Activated CD8-positive, alpha-beta memory T cell treated with anti-CD3 and anti-CD28 coated beads, Interleukin-2, amount 50 U/mL, for 48 hours (primary cell): ENCODE measurements around the gene PIK3R6.
A peak's percentile ranks its signal among the peaks of the same experiment; 100 is the strongest.

Source experiments
- DNase-seq: peaks from one replicate; pipeline ENCODE4 v3.0.0-alpha.2; 2020

The PIK3R6 gene

GRCh38 chr17:8872705-8873435, 5.4 kb upstream of the PIK3R6 start:
- DNase-seq = no peak

- DNase-seq = no peak
These were observed 4.7 kb upstream of the PIK3R6 start for GRCh38 chr17:8872036-8872704.

- no peak for DNase-seq
These were observed 3.7 kb upstream of the PIK3R6 start for GRCh38 chr17:8871081-8871581.

GRCh38 chr17:8870406-8871040, 3.0 kb upstream of the PIK3R6 start:
- DNase-seq = peak; percentile 37

GRCh38 chr17:8869114-8869815, 1.8 kb upstream of the PIK3R6 start:
- peak; percentile 18 for DNase-seq

GRCh38 chr17:8868529-8868951, 1.1 kb upstream of the PIK3R6 start:
- peak; percentile 46 for DNase-seq

- DNase-seq = no peak
These were observed 618 bp upstream of the PIK3R6 start for GRCh38 chr17:8868092-8868491.

GRCh38 chr17:8865811-8866210, 1.7 kb downstream of the PIK3R6 start:
- peak; percentile 42 for DNase-seq

GRCh38 chr17:8865385-8865784, 2.1 kb downstream of the PIK3R6 start:
- peak; percentile 30 for DNase-seq

GRCh38 chr17:8862213-8863056, 5.0 kb downstream of the PIK3R6 start:
- peak; percentile 37 for DNase-seq

GRCh38 chr17:8861495-8862181, 5.8 kb downstream of the PIK3R6 start:
- DNase-seq = peak; percentile 42

GRCh38 chr17:8859804-8860430, 7.6 kb downstream of the PIK3R6 start:
- DNase-seq = peak; percentile 50

- peak; percentile 75 for DNase-seq
These were observed 8.3 kb downstream of the PIK3R6 start for GRCh38 chr17:8859027-8859803.

GRCh38 chr17:8857919-8858318, 9.6 kb downstream of the PIK3R6 start:
- peak; percentile 73 for DNase-seq

- peak; percentile 40 for DNase-seq
These were observed 10.5 kb downstream of the PIK3R6 start for GRCh38 chr17:8856869-8857575.

GRCh38 chr17:8856205-8856603, 11.3 kb downstream of the PIK3R6 start:
- peak; percentile 33 for DNase-seq

- DNase-seq = peak; percentile 45
These were observed 11.8 kb downstream of the PIK3R6 start for GRCh38 chr17:8855477-8856204.

- no peak for DNase-seq
These were observed 15.9 kb downstream of the PIK3R6 start for GRCh38 chr17:8851600-8851999.
